Activated naive CD8-positive, alpha-beta T cell treated with anti-CD3 and anti-CD28 coated beads, Interleukin-2, amount 50 U/mL, for 24 hours (primary cell): Measurements from ENCODE around the gene ZNF333.
A peak's percentile ranks its signal among the peaks of the same experiment; 100 is the strongest.

Source experiments
- ATAC-seq: fragments of 150-1000 bp; cut with Tn5 transposase; one replicate; pipeline ENCODE4 v1.10.0; 2021
- DNase-seq: peaks from one replicate; pipeline ENCODE4 v3.0.0; 2021
- H3K27ac Mint-ChIP-seq: one replicate; pipeline ENCODE4 v1.8.0; 2021; ENCODE audit warnings: mild to moderate bottlenecking, mixed read lengths
- H3K27me3 Mint-ChIP-seq: one replicate; pipeline ENCODE4 v1.8.0; 2021; ENCODE audit warnings: mixed read lengths
- H3K36me3 Mint-ChIP-seq: one replicate; pipeline ENCODE4 v1.8.0; 2021; ENCODE audit warnings: low read depth, mixed read lengths
- H3K4me1 Mint-ChIP-seq: one replicate; pipeline ENCODE4 v1.8.0; 2021; ENCODE audit warnings: mixed read lengths
- H3K4me3 Mint-ChIP-seq: one replicate; pipeline ENCODE4 v1.8.0; 2021; ENCODE audit warnings: mild to moderate bottlenecking, moderate library complexity, mixed read lengths
- H3K9me3 Mint-ChIP-seq: one replicate; pipeline ENCODE4 v1.8.0; 2021; ENCODE audit warnings: mixed read lengths

The ZNF333 gene

DNA sequence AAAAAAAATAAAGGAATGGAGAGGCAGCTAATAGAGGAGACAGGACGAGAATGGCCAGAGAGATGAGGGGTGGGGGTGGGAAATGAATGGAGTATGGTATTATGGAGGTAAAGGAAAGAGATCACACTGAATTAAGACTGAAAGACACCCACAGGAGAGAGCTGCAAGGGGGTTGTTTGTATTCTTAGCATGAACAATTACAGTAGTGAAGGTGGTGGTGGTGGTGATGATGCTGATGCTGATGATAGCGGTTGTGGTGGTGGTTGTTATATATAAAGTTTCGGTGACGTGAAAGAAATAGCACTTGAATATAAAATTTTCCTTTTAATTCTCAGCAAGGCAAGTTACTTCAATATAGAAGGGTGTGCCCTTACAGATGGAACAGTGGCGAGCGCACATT, 12.4 kb upstream of the ZNF333 start:
- no peaks in the 10 kb centered on the region for H3K36me3 Mint-ChIP-seq
- H3K4me3 Mint-ChIP-seq, result no peak overlapping the region

GRCh38 chr19:14678199-14678598, 11.6 kb upstream of the ZNF333 start:
- no peak for ATAC-seq
- Mint-ChIP-seq H3K27ac (no peak overlapping the region), H3K36me3 (no peaks in the 10 kb centered on the region), H3K4me3 (no peak overlapping the region), H3K9me3 (no peaks in the 10 kb centered on the region), H3K27me3 (peaks cover 15% of the 10 kb centered on the region), H3K4me1 (peaks cover 7% of the 10 kb centered on the region)
- DNase-seq, result no peak

More for the DNA sequence above, 12.4 kb upstream of the ZNF333 start:
- DNase-seq (no peak), ATAC-seq (no peak)
- H3K9me3 Mint-ChIP-seq, result no peaks in the 10 kb centered on the region
- peaks cover 5% of the 10 kb centered on the region for H3K4me1 Mint-ChIP-seq
- peaks cover 14% of the 10 kb centered on the region for H3K27me3 Mint-ChIP-seq
- no peak overlapping the region for H3K27ac Mint-ChIP-seq

DNA sequence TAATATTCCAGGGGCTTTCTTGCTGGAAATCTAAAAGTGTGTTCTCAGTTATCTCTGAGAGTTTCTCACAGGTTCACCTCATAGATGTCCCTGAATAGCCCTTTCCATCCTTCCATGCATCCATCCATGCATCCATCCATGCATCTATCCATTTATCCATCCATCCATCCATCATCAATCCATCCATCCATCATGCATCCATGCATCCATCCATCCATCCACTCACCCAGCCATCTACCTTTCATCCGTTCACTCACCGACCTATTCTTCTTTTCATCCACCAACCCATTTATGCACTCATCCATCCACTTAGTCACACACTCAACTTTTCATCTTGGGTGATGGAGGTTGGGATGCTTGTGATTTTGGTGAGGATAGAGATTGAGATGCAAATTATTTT, 7.8 kb upstream of the ZNF333 start:
- no peak for ATAC-seq
- Mint-ChIP-seq H3K4me1 (peaks cover 5% of the 10 kb centered on the region), H3K9me3 (no peaks in the 10 kb centered on the region), H3K27me3 (peaks cover 5% of the 10 kb centered on the region), H3K36me3 (no peaks in the 10 kb centered on the region), H3K4me3 (no peak overlapping the region), H3K27ac (no peak overlapping the region)
- no peak for DNase-seq

DNA sequence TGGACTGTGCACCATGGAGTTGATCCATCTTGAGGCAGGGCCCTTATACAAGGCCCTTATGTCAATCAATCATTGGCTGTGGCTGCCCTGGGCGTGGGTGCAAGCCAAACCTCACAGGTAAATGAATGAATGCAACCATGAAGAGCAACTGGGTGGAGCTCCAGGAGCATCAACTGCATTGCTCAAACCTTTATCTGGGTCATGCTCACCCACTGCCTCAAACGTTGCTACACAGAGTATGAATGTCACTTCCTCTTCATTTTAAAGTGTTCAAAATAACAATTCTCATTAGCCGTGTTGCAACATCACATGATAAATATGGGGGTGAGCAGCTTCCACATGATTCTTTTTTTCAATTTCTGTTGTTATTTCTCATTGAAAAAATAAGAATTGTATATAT, 6.4 kb upstream of the ZNF333 start:
- Mint-ChIP-seq H3K27ac (no peak overlapping the region), H3K9me3 (no peaks in the 10 kb centered on the region), H3K27me3 (peaks cover 5% of the 10 kb centered on the region), H3K4me1 (peaks cover 5% of the 10 kb centered on the region), H3K4me3 (no peak overlapping the region), H3K36me3 (no peaks in the 10 kb centered on the region)
- DNase-seq (no peak), ATAC-seq (peak; percentile 33)

GRCh38 chr19:14686411-14686810, 3.4 kb upstream of the ZNF333 start:
- Mint-ChIP-seq H3K4me1 (peaks cover 22% of the 10 kb centered on the region), H3K27ac (no peak overlapping the region), H3K4me3 (no peak overlapping the region), H3K9me3 (no peaks in the 10 kb centered on the region), H3K27me3 (peaks cover 5% of the 10 kb centered on the region), H3K36me3 (no peaks in the 10 kb centered on the region)
- DNase-seq (peak; percentile 39), ATAC-seq (no peak)

DNA sequence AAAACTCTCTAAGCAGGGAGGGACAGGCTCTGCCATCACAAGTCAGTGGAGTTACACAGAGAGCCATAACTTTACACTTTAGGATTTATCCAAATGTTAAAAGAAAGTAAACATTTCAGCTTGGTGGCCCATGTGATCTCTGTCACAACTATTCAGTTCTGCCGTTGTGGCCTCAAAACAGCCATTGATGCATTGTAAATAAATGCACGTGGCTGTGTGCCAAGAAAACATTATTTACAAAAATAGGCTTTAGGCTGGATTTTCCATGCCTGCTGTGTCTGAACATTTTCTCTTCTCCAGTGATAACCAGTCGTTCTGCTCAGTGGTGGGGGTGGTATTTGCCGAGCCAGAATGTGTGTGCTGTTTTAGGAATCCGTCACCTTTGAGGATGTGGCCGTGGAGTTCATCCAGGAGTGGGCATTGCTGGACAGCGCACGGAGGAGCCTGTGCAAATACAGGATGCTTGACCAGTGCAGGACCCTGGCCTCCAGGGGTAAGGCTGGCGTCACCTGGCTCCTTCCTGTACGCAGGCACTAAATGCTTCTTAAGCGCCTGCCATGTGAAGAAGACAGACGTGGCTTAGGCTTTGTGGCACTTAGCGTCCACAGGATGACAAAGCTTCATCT, 4.9 kb downstream of the ZNF333 start:
- Mint-ChIP-seq H3K9me3 (no peaks in the 10 kb centered on the region), H3K4me3 (no peak overlapping the region), H3K4me1 (peaks cover 14% of the 10 kb centered on the region), H3K36me3 (peaks cover 30% of the 10 kb centered on the region), H3K27ac (no peak overlapping the region), H3K27me3 (no peaks in the 10 kb centered on the region)
- DNase-seq (no peak), ATAC-seq (no peak)

DNA sequence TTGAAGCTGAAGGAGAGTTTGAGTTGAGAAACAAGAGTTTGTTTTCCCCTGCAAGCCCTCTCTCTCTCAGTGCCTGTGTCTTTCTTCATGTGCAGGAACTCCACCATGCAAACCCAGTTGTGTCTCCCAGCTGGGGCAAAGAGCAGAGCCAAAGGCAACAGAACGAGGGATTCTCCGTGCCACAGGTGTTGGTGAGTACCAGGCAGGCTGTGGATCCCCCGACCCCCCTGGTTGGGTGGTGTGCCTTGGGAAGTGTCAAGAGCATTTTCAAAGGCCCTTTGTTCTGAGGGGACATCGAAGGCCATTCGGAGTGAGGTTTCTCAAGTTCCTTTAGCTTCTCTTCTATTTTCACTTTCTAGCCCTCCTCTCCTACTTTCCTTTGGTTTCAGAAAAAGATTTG, 5.6 kb downstream of the ZNF333 start:
- no peak overlapping the region for H3K27ac Mint-ChIP-seq
- no peaks in the 10 kb centered on the region for H3K9me3 Mint-ChIP-seq
- DNase-seq (no peak), ATAC-seq (no peak)
- peaks cover 34% of the 10 kb centered on the region for H3K36me3 Mint-ChIP-seq
- no peaks in the 10 kb centered on the region for H3K27me3 Mint-ChIP-seq
- peaks cover 12% of the 10 kb centered on the region for H3K4me1 Mint-ChIP-seq
- no peak overlapping the region for H3K4me3 Mint-ChIP-seq

DNA sequence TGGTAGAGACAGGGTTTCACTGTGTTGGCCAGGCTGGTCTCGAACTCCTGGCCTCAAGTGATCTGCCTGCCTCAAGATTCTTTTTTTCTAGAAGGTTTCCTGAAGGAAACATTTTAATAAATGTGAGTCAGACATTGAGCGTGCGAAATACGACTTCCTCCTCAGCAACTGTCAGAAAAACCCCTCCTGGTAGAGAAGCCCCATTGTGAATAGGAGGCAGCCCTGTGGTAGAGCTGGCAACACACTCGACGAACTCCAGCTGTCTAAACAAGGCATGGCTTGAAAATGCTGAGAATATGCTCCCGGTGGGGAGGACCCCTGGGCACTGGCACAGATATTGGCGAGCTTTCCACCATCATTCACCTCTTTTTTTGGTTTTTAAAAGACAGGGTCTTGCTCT, 9.8 kb downstream of the ZNF333 start:
- H3K4me3 Mint-ChIP-seq, result no peak overlapping the region
- DNase-seq (no peak), ATAC-seq (no peak)
- H3K36me3 Mint-ChIP-seq, result peaks cover 55% of the 10 kb centered on the region
- H3K27me3 Mint-ChIP-seq, result no peaks in the 10 kb centered on the region
- no peaks in the 10 kb centered on the region for H3K9me3 Mint-ChIP-seq
- H3K4me1 Mint-ChIP-seq, result no peaks in the 10 kb centered on the region
- H3K27ac Mint-ChIP-seq, result no peak overlapping the region

DNA sequence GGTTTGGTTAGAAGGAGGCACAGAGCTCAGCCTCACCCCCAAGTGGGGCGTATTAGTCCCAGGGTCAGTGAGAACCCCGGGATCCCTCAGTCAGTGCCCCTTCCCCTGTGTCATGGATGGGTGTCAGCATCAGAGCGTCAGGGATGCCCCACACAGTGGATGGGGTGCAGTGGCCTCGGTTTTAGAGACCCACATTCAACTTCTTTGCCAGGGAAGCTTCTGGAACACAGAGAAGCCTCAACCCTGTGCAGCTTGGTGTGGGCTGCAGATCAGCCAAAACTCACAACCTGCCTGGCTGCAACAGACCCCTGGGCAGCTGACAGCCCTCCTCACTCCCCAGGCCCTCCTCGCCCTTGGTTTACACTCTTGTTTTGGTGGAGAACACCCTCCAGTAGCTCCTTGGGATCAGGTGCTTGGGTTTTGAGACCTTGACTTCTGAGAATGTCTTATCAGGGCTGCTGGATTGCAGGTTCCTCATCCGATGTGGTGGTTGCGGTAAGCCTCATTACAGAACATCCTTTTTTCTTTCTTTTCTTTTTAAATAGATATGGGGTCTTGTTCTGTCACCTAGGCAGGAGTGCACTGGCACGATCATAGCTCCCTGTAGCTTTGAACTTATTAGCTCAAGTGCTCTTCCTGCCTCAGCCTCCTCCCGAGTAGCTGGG, 11.0 kb downstream of the ZNF333 start:
- Mint-ChIP-seq H3K4me3 (no peak overlapping the region), H3K4me1 (no peaks in the 10 kb centered on the region), H3K27me3 (no peaks in the 10 kb centered on the region), H3K9me3 (no peaks in the 10 kb centered on the region), H3K27ac (no peak overlapping the region), H3K36me3 (peaks cover 53% of the 10 kb centered on the region)
- no peak for ATAC-seq
- DNase-seq, result no peak

GRCh38 chr19:14703833-14704232, 14.0 kb downstream of the ZNF333 start:
- peaks cover under 1% of the 10 kb centered on the region for H3K9me3 Mint-ChIP-seq
- H3K27ac Mint-ChIP-seq, result no peak overlapping the region
- no peak overlapping the region for H3K4me3 Mint-ChIP-seq
- ATAC-seq (no peak), DNase-seq (no peak)
- H3K27me3 Mint-ChIP-seq, result no peaks in the 10 kb centered on the region
- peaks cover 61% of the 10 kb centered on the region for H3K36me3 Mint-ChIP-seq
- no peaks in the 10 kb centered on the region for H3K4me1 Mint-ChIP-seq

DNA sequence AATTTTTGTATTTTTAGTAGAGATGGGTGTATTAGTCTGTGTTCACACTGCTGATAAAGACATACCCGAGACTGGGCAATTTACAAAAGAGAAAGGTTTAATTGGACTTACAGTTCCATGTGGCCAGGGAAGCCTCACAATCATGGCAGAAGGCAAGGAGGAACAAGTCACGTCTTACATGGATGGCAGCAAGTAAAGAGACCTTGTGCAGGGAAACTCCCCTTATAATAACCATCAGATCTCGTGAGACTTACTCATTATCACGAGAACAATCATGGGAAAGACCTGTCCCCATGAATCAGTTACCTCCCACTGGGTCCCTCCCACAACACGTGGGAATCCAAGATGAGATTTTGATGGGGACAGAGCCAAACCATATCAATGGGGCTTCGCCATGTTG, 14.6 kb downstream of the ZNF333 start:
- H3K36me3 Mint-ChIP-seq, result peaks cover 62% of the 10 kb centered on the region
- ATAC-seq (no peak), DNase-seq (no peak)
- H3K9me3 Mint-ChIP-seq, result peaks cover 4% of the 10 kb centered on the region
- H3K4me1 Mint-ChIP-seq, result no peaks in the 10 kb centered on the region
- H3K4me3 Mint-ChIP-seq, result no peak overlapping the region
- H3K27me3 Mint-ChIP-seq, result no peaks in the 10 kb centered on the region
- no peak overlapping the region for H3K27ac Mint-ChIP-seq

- no peak for DNase-seq
- no peaks in the 10 kb centered on the region for H3K4me1 Mint-ChIP-seq
- H3K36me3 Mint-ChIP-seq, result peaks cover 90% of the 10 kb centered on the region
- no peak for ATAC-seq
- H3K27ac Mint-ChIP-seq, result no peak overlapping the region
- H3K9me3 Mint-ChIP-seq, result peaks cover 66% of the 10 kb centered on the region
- H3K27me3 Mint-ChIP-seq, result no peaks in the 10 kb centered on the region
- no peak overlapping the region for H3K4me3 Mint-ChIP-seq
Observed at GRCh38 chr19:14715841-14716240, 26.0 kb downstream of the ZNF333 start.

GRCh38 chr19:14718522-14719116, 28.8 kb downstream of the ZNF333 start:
- no peak overlapping the region for H3K4me3 Mint-ChIP-seq
- DNase-seq, result no peak
- H3K36me3 Mint-ChIP-seq, result peaks cover 93% of the 10 kb centered on the region
- ATAC-seq, result no peak
- H3K27ac Mint-ChIP-seq, result no peak overlapping the region
- no peaks in the 10 kb centered on the region for H3K27me3 Mint-ChIP-seq
- no peaks in the 10 kb centered on the region for H3K4me1 Mint-ChIP-seq
- peaks cover 78% of the 10 kb centered on the region for H3K9me3 Mint-ChIP-seq

DNA sequence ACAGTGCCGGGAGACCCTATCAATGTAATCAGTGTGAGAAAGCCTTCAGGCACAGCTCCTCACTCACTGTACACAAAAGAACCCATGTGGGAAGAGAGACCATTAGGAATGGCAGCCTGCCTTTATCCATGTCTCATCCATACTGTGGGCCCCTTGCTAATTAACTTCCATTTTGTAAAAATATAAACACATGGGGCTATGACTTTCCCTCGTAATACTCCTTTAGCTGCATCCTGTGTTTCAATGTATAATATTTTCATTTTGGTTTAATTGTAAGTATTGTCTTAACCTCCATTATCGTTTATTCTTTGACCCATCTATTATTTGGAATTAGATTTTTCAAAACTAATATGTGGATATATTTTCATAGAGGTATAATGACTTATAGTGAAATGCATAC, 29.3 kb downstream of the ZNF333 start:
- Mint-ChIP-seq H3K27ac (no peak overlapping the region), H3K36me3 (peaks cover 92% of the 10 kb centered on the region), H3K27me3 (no peaks in the 10 kb centered on the region), H3K4me3 (no peak overlapping the region), H3K4me1 (no peaks in the 10 kb centered on the region), H3K9me3 (peaks cover 76% of the 10 kb centered on the region)
- no peak for DNase-seq
- ATAC-seq, result no peak

DNA sequence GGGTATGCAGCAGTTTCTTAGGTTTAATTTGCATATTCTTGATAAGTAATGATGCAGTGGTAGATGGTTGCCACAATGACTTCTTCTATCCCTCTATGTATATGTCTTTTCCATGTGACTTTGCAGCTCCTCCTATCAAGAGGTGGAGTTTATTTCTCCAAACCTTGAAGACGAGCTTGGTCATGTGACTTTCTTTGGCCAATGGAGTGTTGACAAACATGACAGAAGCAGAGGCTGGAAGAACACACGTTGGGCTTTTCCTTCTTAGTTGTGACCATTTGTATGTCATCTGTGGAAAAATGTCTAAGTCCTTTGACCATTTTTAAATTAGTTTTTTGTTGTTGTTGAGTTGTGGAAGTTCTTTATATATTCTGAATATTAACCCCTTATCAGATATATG, 32.3 kb downstream of the ZNF333 start:
- peaks cover 73% of the 10 kb centered on the region for H3K36me3 Mint-ChIP-seq
- H3K27ac Mint-ChIP-seq, result no peak overlapping the region
- ATAC-seq, result no peak
- H3K9me3 Mint-ChIP-seq, result peaks cover 75% of the 10 kb centered on the region
- H3K27me3 Mint-ChIP-seq, result no peaks in the 10 kb centered on the region
- no peak overlapping the region for H3K4me3 Mint-ChIP-seq
- DNase-seq, result no peak
- H3K4me1 Mint-ChIP-seq, result no peaks in the 10 kb centered on the region
